GM12872 (cell line): ENCODE measurements around the gene INSR.

Experiments used
- TF ChIP-seq, protein P1 (sequence below): IDR thresholded peaks from 3 replicates; pipeline ENCODE4 v1.5.1; 2011; ENCODE audit warnings: low read depth, mild to moderate bottlenecking, low read length, moderate library complexity; ENCODE audit not compliant: insufficient read depth

INSR gene

GRCh38 chr19:7101498-7102253 is 192.5 kb downstream of the INSR start:
- TF ChIP-seq, protein P1, sequence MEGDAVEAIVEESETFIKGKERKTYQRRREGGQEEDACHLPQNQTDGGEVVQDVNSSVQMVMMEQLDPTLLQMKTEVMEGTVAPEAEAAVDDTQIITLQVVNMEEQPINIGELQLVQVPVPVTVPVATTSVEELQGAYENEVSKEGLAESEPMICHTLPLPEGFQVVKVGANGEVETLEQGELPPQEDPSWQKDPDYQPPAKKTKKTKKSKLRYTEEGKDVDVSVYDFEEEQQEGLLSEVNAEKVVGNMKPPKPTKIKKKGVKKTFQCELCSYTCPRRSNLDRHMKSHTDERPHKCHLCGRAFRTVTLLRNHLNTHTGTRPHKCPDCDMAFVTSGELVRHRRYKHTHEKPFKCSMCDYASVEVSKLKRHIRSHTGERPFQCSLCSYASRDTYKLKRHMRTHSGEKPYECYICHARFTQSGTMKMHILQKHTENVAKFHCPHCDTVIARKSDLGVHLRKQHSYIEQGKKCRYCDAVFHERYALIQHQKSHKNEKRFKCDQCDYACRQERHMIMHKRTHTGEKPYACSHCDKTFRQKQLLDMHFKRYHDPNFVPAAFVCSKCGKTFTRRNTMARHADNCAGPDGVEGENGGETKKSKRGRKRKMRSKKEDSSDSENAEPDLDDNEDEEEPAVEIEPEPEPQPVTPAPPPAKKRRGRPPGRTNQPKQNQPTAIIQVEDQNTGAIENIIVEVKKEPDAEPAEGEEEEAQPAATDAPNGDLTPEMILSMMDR = no peak

- TF ChIP-seq, protein P1 = no peak
Measured at GRCh38 chr19:7099597-7099921, 194.7 kb downstream of the INSR start.

DNA sequence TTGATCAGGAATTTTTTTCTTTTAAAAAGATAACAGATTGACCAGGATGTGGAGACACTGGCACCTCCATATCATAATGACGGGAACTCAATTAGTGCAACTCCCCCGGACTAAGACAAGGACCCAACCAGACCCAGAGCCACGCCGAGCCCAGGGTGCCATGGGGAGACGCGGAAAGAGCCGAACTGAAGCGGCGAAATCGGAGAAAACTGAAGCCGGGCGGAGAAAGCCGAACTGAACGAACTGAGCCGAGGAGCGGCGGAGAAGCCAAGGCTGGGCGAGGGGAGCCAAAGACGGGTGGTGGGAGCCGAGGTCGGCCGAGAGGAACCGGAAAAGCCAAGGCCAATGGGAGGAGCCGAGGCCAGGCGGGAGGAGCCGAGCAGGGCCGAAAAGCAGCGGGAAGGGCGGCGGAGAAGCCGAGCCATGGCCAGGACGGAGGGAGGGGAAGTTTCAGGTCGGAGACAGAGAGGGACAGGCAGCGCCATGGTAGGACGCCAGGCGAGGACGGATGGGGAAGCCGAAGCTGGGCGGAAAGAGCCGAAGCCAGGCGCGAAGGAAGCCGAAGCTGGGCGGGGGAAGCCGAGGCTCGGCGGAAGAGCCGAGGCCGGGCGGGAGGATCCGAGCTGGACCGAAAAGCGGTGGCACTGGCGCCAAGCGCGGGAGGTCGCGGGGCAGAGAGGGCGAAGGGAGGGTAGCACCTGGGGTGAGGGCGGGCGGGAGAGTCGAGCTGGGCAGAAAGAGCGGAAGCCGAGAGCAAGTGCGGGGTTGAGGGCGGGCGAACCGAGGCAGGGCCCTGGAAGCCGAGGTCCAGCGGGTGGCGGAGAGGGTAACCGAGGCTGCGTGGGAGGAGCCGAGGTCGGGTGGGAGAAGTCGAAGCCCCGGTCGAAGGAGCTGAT is 195.3 kb downstream of the INSR start:
- TF ChIP-seq, protein P1 = no peak

GRCh38 chr19:7098096-7098495 is 196.1 kb downstream of the INSR start:
- TF ChIP-seq, protein P1 = no peak

DNA sequence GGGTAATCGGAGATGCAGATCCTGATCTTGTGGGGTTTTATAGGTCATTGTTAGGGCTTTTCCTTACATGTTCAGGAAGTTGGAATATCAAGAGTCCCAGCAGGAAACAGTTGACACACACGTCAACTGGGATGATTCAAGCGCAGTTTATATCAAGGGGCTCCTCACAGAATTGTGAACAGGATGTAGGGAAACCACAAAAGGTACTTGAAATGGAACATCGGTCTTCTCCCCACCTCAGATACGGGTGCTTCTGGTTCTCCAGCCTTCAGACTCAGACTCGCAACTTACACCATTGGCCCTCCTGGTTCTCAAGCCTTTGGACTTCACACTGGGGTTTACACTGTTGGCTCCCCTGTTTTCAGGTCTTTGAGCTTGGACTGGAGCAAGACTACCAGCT is 205.2 kb downstream of the INSR start:
- TF ChIP-seq, protein P1 = no peak

DNA sequence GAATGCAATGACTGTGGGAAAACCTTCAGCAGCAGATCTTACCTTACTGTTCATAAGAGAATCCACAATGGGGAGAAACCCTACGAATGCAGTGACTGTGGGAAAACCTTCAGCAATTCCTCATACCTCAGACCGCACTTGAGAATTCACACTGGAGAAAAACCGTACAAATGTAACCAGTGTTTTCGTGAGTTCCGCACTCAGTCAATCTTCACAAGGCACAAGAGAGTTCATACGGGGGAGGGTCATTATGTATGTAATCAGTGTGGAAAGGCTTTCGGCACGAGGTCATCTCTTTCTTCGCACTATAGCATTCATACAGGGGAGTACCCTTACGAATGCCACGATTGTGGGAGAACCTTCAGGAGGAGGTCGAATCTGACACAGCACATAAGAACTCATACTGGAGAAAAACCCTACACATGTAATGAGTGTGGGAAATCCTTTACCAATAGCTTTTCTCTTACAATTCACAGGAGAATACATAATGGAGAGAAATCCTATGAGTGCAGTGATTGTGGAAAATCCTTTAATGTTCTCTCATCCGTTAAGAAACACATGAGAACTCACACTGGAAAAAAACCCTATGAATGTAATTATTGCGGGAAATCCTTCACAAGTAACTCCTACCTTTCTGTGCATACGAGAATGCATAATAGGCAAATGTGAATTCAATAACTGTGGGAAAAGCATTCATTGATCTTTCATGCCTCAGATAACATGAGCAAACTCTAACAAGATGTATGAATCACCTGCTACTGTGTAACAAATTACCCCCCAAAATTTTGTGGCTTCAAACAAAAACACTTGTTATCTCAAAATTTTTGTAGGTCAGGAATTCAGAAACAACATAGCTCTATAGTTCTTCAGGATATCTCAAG is 210.9 kb downstream of the INSR start:
- TF ChIP-seq, protein P1 = no peak

DNA sequence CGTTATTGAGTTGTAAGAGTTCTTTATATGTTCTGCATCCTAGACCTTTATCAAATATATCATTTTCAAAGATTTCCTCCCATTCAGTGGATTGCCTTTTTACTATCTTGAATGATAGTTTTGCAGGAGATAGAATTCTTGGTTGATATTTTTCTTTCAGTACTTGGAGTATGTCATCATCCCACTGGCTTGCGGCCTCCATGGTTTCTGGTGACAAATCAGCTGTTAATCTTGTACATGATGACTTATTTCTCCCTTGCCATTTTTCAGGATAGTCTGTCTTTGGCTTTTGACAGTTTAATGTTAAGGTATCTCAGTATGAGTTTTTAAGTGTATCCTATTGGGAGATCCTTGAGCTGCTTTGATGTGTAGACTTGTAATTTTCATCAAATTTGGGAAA is 216.2 kb downstream of the INSR start:
- TF ChIP-seq, protein P1 = no peak
